IPS-18c (cell line): Measurements from ENCODE around the gene NLRP14.

ENCODE experiments used
- H3K4me3 ChIP-seq: 2 replicates; pipeline ENCODE4 v1.7.0; 2013; ENCODE audit warnings: low read depth, mild to moderate bottlenecking, low read length, moderate library complexity; ENCODE audit not compliant: insufficient read depth
- H3K9me3 ChIP-seq: one replicate; pipeline ENCODE4 v1.6.1; 2013; ENCODE audit warnings: mild to moderate bottlenecking, low read length, moderate library complexity; ENCODE audit not compliant: control insufficient read depth, insufficient read depth

The NLRP14 gene, protein sequence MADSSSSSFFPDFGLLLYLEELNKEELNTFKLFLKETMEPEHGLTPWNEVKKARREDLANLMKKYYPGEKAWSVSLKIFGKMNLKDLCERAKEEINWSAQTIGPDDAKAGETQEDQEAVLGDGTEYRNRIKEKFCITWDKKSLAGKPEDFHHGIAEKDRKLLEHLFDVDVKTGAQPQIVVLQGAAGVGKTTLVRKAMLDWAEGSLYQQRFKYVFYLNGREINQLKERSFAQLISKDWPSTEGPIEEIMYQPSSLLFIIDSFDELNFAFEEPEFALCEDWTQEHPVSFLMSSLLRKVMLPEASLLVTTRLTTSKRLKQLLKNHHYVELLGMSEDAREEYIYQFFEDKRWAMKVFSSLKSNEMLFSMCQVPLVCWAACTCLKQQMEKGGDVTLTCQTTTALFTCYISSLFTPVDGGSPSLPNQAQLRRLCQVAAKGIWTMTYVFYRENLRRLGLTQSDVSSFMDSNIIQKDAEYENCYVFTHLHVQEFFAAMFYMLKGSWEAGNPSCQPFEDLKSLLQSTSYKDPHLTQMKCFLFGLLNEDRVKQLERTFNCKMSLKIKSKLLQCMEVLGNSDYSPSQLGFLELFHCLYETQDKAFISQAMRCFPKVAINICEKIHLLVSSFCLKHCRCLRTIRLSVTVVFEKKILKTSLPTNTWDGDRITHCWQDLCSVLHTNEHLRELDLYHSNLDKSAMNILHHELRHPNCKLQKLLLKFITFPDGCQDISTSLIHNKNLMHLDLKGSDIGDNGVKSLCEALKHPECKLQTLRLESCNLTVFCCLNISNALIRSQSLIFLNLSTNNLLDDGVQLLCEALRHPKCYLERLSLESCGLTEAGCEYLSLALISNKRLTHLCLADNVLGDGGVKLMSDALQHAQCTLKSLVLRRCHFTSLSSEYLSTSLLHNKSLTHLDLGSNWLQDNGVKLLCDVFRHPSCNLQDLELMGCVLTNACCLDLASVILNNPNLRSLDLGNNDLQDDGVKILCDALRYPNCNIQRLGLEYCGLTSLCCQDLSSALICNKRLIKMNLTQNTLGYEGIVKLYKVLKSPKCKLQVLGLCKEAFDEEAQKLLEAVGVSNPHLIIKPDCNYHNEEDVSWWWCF

GRCh38 chr11:7020183-7020917, at the start of gene NLRP14, which contains the start of gene ZNF214:
Gene NLRP14 (plus strand): TSS chr11:7020479. CDS start chr11:7038587, 18,108 bp downstream.
Gene ZNF214 (minus strand): TSS chr11:7020346. CDS start chr11:7002835, 17,511 bp downstream.
- Histone ChIP-seq H3K9me3 (no peaks in the 10 kb centered on the region), H3K4me3 (peak within 1 kb of the TSS; percentile 87)

DNA sequence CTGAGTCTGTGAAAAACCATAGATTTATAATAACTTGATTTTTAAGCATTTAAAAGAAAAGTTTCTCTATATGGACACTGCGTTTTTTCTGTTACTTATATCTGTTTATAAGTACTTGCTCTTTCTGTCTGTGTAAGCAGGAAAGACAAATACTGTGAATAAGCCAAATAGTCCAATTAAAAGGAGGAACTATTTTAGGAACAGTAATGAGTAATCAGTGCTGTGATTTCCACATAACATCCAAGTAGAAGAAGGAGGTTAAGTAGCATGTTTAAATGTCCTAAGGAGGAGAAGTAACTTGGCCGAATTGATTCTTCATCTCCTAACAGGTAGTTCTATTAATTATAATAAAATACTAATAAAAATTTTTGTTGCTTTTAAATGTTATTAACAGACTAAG, 40.9 kb upstream of the NLRP14 start:
- H3K4me3 ChIP-seq, result no peak overlapping the region
- H3K9me3 ChIP-seq, result no peaks in the 10 kb centered on the region

DNA sequence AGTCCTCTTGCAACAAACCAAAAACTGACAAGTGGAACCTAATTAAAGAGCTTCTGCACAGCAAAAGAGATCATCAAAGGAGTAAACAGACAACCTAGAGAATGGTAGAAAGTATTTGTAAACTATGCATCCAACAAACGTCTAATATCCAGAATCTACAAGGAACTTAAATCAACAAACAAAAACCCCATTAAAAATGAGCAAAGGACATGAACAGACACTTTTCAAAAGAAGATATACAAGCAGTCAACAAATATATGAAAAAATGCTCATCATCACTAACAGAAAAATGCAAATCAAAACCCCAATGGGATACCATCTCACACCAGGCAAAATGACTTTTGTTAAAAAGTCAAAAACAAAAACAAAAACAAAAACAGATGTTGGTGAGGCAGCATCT, 33.8 kb upstream of the NLRP14 start:
- H3K9me3 ChIP-seq, result no peaks in the 10 kb centered on the region
- no peak overlapping the region for H3K4me3 ChIP-seq

DNA sequence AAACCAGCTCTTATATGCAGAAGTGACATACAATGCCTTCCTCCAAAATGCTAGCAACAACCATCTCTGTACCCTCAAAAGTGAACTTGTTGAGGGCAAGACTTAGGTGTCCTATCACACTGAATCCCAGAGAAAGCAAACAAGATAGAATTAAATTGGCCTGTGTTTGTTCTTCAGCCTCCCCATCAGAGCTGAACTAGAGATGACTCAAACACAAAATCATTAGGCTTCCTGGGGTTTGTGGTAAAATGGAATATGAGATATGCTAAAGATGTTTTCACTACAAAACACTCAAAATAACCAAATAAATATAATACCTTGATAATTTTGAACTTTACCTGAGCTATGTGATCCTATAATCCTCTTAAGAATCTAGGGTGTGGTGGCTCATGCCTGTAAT, 31.8 kb upstream of the NLRP14 start:
- H3K4me3 ChIP-seq, result no peak overlapping the region
- no peaks in the 10 kb centered on the region for H3K9me3 ChIP-seq

DNA sequence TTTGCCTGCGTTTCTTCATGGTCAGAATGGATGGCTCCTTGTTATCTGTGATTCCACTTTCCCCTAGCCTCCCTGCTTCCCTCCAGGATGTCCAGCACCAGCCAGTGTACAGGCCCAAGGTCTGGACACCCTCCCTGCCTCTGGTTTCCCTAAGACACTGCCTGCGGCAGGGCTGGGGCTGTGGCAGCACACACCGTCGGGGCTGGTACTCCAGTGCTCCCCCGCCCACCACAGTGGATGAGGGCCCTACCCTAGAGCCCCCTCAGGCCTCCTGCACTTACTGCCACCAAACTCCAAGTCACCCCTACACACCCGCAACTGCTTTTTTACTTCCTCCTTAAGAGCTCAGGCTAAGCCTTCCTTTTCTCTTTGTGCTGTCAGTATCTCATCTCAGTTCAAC, 29.1 kb upstream of the NLRP14 start:
- no peaks in the 10 kb centered on the region for H3K9me3 ChIP-seq
- H3K4me3 ChIP-seq, result no peak overlapping the region

DNA sequence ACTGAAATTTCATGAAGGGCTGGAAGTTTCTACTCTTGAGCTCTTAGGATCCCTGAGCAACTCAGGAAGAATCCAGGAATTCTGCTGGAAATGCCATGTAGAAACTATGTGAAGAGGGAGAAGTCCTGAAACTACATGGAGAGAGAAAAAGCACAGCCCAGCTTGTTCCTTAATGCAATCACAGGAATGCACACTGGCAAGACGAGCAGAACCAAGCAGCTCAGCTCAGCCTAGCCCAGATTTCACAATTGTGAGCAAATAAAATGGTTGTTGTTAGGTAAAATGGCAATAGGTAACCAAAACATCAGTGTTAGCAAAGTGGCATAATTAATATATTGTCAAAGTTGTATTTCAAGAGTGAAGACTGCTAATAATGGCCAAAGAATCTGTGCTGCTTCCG, 28.3 kb upstream of the NLRP14 start:
- H3K9me3 ChIP-seq, result no peaks in the 10 kb centered on the region
- no peak overlapping the region for H3K4me3 ChIP-seq

DNA sequence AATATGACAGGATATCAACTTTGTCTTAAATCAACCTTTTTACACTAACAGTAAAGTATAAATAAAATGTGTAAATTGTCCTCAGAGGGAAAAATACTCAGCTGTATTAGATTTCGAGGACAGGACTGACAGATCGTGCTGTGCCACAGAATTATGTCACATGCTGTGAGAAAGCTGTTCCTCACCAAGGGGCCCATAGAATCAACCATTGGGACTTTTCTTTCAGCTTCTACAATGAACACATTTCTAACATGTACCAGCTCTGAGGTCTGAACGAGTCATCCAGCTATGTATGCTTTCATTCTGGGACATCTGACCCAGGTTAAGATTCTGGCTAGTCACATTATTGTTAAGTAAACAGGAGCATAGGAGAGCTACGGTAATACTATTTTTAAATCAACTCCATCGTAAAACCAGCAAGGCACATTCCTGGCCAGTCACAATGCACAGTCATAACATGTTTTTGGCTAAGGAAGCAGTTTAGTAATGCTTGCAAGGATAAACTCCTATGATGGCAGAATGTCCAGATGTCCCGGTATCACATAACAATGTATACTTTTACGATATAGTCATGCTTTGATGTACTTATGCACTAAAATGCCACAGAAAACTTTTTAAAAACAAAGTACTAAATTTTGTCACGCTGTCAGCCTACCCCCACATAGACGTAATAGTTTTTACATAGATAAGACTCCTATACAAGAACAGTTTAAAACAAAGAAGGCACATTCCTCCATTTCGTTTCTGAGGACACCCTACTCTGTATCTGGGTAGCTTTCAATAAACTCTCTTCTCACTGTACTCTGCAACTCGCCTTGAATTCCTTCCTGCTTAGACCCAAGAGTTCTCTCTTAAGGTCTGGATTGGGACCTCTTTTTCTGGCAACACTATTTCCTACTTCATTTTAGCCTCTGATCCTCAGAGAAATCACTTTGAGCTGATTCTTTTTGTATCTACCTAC, 27.5 kb upstream of the NLRP14 start:
- Histone ChIP-seq H3K4me3 (no peak overlapping the region), H3K9me3 (no peaks in the 10 kb centered on the region)

- H3K4me3 ChIP-seq, result no peak overlapping the region
Observed at GRCh38 chr11:6995703-6996102, 24.6 kb upstream of the NLRP14 start.

GRCh38 chr11:7004482-7004881, 15.8 kb upstream of the NLRP14 start:
- Histone ChIP-seq H3K9me3 (no peaks in the 10 kb centered on the region), H3K4me3 (no peak overlapping the region)

More at GRCh38 chr11:6995703-6996102, 24.6 kb upstream of the NLRP14 start:
- no peaks in the 10 kb centered on the region for H3K9me3 ChIP-seq

DNA sequence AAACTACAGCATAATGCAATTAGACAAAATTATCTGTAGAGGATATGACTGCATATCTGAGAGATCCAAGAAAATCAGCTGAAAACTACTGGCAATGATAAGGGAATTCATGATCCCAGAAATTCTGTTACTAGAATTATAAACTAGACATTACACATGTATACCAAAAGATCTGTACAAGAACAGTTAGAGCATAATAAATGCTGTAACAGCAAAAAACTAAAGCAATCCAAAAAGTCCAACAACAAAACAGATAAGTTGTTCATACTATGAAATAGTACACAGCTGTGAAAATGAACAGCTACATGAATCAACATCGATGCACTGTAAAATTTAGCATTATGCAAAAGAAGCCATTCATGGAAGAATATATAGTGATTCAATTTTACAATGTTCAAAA, 6.2 kb upstream of the NLRP14 start:
- Histone ChIP-seq H3K9me3 (no peaks in the 10 kb centered on the region), H3K4me3 (no peak overlapping the region)

GRCh38 chr11:7016011-7016410, 4.3 kb upstream of the NLRP14 start:
- H3K4me3 ChIP-seq, result no peak overlapping the region
- H3K9me3 ChIP-seq, result no peaks in the 10 kb centered on the region

GRCh38 chr11:7019500-7020182, 638 bp upstream of the NLRP14 start:
- Histone ChIP-seq H3K9me3 (no peaks in the 10 kb centered on the region), H3K4me3 (peak overlapping the region; percentile 87)

DNA sequence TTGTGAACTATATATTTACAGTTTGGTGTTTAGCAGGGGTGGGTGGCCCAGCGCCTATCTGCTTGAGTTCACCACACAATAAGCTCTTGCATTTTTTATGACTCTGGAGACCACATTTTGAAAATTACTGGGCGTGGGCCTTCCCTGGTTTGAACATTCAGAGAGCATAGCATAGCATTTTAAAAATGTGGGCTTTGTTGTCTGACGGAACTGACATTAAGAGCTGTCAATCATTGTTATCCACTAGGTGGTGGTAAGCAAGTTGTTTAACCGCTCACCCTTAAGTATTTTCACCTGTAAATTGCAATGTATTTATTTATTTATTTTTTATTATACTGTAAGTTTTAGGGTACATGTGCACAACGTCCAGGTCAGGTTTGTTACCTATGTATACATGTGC, 1.0 kb downstream of the NLRP14 start:
- H3K9me3 ChIP-seq, result no peaks in the 10 kb centered on the region
- H3K4me3 ChIP-seq, result no peak overlapping the region

DNA sequence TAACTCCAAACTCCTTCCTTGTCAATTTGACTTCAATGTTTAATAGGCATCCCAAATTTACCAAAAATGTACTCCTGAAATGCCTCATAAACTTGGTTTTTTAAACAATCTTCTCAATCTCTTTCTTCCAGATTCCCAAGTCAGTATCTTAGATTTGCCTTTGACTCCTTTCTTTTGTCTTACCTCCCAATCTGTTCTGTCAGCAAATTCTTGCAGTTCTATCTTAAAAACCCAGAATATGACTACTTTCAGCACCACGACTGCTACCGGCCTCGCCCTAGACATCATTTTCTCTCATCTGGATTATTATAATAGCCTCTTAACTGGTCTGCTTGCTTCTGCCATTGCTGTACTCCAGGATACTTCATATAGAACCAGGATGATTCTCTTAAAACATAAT, 7.9 kb downstream of the NLRP14 start:
- H3K9me3 ChIP-seq, result no peaks in the 10 kb centered on the region

DNA sequence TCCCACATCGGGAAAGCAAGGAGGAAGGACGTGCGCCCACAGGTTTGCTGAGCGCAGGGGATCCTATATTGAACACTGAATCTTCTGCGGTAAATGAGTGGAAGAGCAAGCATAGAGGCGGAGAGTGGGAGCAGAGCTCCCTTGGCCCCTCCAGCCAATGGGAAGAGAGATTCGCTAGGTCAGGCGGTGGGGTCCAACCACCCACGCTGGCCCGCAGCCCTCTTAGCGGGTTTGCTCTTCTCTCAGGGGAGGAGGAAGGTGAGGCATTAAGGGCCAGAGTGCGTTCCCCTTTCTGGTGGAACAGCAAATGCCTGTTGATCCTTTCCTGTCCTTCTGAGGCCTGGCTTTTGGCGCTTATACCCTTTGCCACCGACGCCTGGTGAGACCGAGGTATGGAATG, 10.6 kb downstream of the NLRP14 start:
- Histone ChIP-seq H3K4me3 (no peak overlapping the region), H3K9me3 (no peaks in the 10 kb centered on the region)

More for the DNA sequence above, 7.9 kb downstream of the NLRP14 start:
- no peak overlapping the region for H3K4me3 ChIP-seq

DNA sequence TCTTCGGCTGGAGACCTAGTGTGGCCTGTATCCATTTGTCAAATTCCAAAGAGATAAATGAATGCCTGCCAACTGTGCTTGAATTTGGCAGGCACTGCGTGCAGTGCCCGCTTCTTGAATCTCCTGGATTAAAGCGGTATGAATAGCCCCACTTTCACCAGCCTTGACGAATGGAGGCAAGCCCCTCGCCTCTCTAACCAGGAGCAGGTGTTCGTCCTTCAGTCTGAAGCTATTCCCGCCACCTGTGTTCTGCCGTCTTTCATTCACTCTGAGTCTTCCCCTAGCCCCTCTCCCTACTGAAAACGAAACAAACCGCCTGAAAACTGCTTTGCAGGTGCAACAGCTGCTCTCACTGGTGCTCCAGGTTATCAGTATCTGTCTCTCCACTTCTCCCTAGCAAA, 11.2 kb downstream of the NLRP14 start:
- Histone ChIP-seq H3K4me3 (no peak overlapping the region), H3K9me3 (no peaks in the 10 kb centered on the region)
